ENCODE results near the gene OCLN.
"Not testable (repeated sequence)": the region's sequence is repeated elsewhere in the genome, so short reads cannot be mapped to it uniquely, and the experiment has no call there.

Gene OCLN

GRCh38 chr5:69530561-69531405 is 38.2 kb downstream of the OCLN start:
- no peak for DNase-seq

- DNase-seq = no peak
Measured at GRCh38 chr5:69531406-69531801, 38.8 kb downstream of the OCLN start.

- not testable (repeated sequence) for DNase-seq
Measured at GRCh38 chr5:69537911-69538310, 45.3 kb downstream of the OCLN start.

- not testable (repeated sequence) for DNase-seq
Measured at GRCh38 chr5:69538735-69539134, 46.1 kb downstream of the OCLN start.

GRCh38 chr5:69541347-69541746 is 48.8 kb downstream of the OCLN start:
- DNase-seq = not testable (repeated sequence)

- DNase-seq = not testable (repeated sequence)
Measured at GRCh38 chr5:69542838-69543618, 50.4 kb downstream of the OCLN start.

GRCh38 chr5:69544602-69545001 is 52.0 kb downstream of the OCLN start:
- not testable (repeated sequence) for DNase-seq

- not testable (repeated sequence) for DNase-seq
Measured at GRCh38 chr5:69559908-69560330, 67.3 kb downstream of the OCLN start, which contains the start of gene GTF2H2C. TSS of gene GTF2H2C (plus strand) at chr5:69560191. CDS start at chr5:69565133, 4,942 bp downstream.

GRCh38 chr5:69560587-69561431 is 68.2 kb downstream of the OCLN start:
- not testable (repeated sequence) for DNase-seq

GRCh38 chr5:69566172-69566571 is 73.6 kb downstream of the OCLN start:
- not testable (repeated sequence) for DNase-seq

- not testable (repeated sequence) for DNase-seq
Measured at GRCh38 chr5:69568072-69568471, 75.5 kb downstream of the OCLN start.

GRCh38 chr5:69583356-69583755 is 90.8 kb downstream of the OCLN start:
- DNase-seq = not testable (repeated sequence)

- DNase-seq = not testable (repeated sequence)
Measured at GRCh38 chr5:69596114-69596840, 103.7 kb downstream of the OCLN start.

GRCh38 chr5:69601947-69602346 is 109.4 kb downstream of the OCLN start:
- not testable (repeated sequence) for DNase-seq

- not testable (repeated sequence) for DNase-seq
Measured at GRCh38 chr5:69606839-69607238, 114.2 kb downstream of the OCLN start.
